ACHN (cell line): ENCODE data around the gene COQ7.

Experiments used
- DNase-seq: peaks from one replicate; pipeline ENCODE4 v3.0.0-alpha.2; 2015
- in situ Hi-C: cut with HindIII; loops from 2 replicates; pipeline ENCODE4 v1.10.0; 2017; ENCODE audit warnings: low sequenced_read_pairs, low pct_ligation_motif_present, low pct_unique_long_range_greater_than_20kb

The COQ7 gene

DNA sequence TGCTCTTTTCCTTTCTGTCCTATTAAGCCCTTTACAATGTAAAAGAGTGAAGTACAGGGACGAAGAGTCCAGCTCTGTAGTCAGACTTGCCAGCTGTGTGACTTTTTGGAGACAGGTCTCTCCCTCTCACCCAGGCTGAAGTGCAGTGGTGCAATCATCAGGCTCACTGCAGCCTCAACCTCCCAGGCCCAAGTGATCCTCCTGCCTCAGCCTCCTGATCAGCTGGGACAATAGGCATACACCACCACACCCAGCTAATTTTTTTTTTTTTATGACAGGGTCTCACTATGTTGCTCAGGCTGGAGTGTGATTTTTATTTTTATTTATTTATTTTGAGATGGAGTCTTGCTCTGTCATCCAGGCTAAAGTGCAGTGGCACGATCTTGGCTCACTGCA lies 39.2 kb downstream of the COQ7 start:
- in situ Hi-C loops = no loop called here
- DNase-seq = no peak

DNA sequence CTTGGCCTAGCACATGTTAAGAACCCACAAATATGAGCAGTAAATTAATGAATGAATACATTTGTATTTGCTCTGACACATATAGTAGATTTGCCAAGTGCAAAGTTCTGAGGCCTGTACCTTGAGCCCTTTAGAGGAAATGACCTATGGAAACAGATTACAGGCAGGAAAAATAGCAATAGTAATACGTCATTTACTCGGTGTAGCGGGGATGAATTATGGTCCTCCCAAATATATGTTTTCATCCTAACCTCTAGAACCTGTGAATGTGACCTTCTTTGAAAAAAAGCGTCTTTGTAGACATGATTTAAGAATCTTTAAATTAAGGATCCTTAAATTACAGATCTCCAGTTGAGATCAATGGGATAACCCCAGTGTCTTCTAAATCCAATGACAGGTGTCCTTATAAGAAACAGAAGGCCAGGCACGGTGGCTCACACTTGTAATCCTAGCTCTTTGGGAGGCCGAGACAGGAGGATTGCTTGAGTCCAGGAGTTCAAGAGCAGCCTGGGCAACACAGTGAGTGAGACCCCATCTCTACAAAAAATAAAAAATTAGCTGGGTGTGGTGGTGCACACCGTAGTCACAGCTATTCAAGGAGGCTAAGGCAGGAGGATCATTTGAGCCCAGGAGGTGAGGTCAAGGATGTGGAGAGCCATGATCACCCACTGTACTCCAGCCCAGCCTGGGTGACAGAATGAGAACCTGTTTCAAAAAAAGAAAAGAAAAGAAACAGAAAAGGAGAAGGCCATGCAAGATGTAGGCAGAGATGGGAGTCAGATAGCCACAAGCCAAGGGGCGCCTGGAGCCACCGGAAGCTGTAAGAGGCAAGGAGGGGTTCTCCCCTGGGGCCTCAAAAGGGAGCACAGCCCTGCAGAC lies 41.2 kb downstream of the COQ7 start:
- no peak for DNase-seq
- in situ Hi-C loops = no loop called here

- in situ Hi-C loops = no loop called here
These were observed 41.9 kb downstream of the COQ7 start for GRCh38 chr16:19109288-19109664.

GRCh38 chr16:19110537-19111360 lies 43.3 kb downstream of the COQ7 start:
- in situ Hi-C loops = no loop called here

More at GRCh38 chr16:19109288-19109664, 41.9 kb downstream of the COQ7 start:
- no peak for DNase-seq

DNA sequence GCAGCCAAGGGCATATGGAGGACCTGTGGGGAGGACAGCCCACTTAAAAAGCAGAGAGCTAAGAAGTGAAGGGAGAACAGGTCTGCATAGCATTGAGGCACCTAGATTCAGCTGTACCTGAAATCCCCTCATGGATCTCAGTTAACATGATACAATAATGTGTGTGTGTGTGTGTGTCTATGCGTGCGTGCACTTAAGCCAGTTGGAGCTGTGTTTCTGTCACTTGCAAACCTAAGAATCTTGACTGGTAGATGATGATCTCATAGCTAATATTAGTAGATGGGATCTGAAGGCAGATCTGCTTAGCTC lies 44.6 kb downstream of the COQ7 start:
- in situ Hi-C loops = no loop called here

More at GRCh38 chr16:19110537-19111360, 43.3 kb downstream of the COQ7 start:
- no peak for DNase-seq

DNA sequence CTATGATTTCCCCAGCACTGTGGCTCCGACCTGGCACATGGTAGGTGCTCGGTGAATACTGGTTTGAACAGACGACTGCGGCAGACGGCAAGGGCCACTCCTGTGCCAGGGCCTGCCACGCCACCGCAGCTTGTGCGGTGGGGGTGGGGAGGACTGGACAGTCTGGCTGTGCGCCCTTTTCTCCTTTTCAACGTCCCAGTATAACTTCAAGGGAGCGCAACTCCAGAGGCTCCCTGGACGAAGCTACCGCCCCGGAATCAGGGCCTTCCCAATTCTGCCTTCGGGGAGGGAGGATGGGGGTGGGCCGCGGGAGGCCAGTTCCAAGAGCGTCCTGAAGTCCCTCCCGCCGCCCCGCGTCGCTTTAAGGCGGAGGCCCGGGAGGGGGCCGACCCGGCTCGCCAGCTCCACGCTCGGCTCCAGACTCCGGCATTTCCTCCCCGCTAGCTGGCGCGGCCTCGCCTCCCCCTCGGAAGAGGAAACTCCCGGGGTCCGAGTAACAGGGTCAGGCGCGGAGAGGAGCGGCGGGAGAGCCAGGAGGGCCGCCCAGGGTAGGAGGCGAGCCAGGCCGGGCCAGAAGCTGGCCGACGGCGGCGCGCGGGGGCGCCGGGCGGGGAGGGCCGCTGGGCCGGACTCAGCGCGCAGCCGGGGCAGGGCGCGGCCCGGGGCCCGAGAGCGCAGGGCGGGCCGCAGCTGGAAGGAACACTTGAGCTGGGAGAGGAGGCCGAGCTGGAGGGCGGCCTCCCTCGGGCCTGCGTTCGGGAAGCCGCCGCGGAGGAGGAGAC lies 46.4 kb downstream of the COQ7 start, which contains the start of gene ITPRIPL2:
TSS of gene ITPRIPL2 (plus strand) at position 388 of the 782 bp plus-strand sequence. CDS start 498 bp downstream, outside the sequence.
- peak; percentile 92 for DNase-seq
- in situ Hi-C loops = no loop called here

More for the DNA sequence above, 44.6 kb downstream of the COQ7 start:
- no peak for DNase-seq

DNA sequence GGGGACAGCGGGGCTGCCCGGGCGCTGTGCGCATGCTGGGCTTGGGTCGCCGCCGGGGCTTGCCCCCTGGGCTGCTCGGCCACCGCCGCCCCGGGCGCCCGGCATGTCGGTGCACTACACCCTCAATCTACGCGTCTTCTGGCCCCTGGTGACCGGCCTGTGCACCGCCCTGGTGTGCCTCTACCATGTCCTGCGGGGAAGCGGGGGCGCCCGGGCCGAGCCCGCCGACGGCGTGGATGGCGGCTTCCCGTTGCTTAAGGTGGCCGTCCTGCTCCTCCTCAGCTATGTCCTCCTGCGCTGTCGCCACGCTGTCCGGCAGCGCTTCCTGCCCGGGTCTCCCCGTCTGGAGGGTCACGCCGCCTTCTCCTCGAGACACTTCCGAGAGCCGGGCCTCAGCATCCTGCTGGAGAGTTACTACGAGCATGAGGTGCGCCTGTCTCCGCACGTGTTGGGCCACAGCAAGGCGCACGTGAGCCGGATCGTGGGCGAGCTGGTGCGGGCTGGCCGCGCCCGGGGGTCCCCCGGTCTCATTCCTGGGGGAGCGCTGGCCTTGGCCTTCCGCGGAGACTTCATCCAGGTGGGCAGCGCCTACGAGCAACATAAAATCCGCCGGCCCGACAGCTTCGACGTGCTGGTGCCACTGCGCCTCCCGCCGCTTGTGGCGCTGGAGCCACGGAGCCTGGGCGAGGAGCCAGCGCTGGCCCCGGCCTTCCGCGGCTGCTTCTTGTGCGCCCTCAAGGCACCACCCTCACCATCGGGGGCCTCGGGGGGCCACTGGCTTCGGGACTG lies 47.1 kb downstream of the COQ7 start:
- in situ Hi-C loops = no loop called here
- peak; percentile 55 for DNase-seq

- in situ Hi-C loops = no loop called here
- DNase-seq = no peak
These were observed 48.0 kb downstream of the COQ7 start for GRCh38 chr16:19115148-19116021.

- no peak for DNase-seq
- in situ Hi-C loops = no loop called here
These were observed 49.5 kb downstream of the COQ7 start for GRCh38 chr16:19116711-19117449.

DNA sequence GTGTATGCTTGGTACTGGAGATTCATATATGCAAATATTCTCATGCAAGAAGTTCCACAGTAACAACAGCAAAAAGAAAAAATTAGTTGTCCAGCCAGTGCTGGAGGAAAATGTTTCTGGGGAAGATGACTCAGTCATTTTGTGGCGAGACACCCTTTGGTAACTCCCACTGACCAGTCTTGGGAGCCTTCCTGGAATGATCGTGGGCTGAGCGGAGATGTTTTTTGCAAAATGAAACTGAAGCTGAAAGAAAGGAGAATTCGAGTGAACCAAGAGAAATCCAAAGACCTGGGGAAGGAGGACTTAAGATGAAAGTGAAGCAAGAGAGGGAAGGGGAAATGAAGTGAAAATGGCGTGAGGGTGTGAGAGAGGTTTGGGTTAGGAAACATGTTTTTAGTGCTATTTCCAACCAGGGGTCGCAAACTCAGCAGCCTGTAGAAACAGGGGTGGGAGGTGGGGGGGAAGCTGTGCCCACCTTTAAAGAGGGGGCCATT lies 51.6 kb downstream of the COQ7 start:
- in situ Hi-C loops = no loop called here

GRCh38 chr16:19119564-19119963 lies 52.1 kb downstream of the COQ7 start:
- in situ Hi-C loops = no loop called here
- no peak for DNase-seq

More for the DNA sequence above, 51.6 kb downstream of the COQ7 start:
- peak; percentile 91 for DNase-seq

DNA sequence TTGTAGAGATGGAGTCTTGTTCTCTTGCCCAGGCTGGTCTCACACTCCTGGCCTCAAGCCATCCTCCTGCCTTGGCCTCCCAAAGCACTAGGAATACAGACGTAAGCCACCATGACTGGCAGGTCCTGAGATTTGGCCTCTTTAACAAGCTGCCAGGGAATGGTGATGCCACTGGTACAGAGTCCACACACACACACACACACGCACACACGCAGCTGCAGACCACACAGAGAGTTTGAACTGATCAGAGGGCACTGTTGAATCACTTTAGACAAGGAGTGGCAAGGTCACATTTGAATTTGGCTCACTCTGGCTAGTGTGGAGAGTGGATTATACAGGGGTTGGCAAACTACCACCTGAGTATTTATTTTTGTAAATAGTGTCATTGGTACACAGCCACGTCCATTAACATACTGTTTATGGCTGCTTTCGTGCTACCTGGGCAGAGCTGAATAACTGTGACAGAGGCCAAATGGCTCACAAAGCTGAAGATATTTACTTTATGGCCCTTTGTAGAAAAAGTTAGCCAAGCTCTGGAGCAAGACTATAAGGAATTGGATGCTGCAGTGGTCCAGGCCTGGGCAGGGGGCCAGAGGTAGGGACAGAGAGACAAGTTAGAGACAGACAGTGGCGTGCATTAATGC lies 56.2 kb downstream of the COQ7 start:
- in situ Hi-C loops = no loop called here
- DNase-seq = no peak

DNA sequence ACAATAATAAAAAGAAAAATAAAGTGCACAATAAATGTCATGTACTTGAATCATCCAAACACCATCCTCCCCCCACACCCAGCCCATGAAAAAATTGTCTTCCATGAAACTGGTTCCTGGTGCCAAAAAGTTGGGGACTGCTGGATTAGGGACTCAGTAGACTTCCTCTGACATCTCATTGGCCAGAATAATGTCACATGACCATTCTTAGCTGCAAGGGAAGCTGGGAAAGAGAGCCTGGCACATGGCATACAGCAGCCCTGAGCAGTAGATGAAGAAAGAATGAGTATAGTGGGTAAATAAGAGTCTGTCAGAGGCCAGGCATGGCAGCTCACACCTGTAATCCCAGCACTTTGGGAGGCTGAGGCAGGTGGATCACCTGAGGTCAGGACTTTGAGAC lies 58.9 kb downstream of the COQ7 start:
- in situ Hi-C loops = no loop called here
- DNase-seq = no peak

DNA sequence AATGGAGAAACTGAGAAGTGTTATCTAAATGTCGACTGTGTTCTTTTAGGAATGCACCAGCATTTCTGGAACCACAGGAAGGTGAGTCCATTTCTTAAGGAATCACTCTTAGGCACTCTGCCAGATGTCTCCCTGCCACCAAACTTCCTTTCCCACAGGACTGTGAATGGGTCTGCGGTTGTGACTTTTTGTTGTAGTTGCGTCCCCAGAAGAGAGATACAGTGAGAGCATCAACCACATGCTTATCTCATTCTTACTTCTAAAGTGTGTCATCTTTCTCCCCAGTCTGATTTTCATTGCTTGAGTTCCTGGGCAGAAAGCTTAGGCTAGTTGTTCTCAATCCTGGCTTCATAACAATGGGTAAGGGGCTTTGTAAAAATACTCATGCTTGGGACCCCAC lies 59.8 kb downstream of the COQ7 start:
- in situ Hi-C loops = no loop called here

DNA sequence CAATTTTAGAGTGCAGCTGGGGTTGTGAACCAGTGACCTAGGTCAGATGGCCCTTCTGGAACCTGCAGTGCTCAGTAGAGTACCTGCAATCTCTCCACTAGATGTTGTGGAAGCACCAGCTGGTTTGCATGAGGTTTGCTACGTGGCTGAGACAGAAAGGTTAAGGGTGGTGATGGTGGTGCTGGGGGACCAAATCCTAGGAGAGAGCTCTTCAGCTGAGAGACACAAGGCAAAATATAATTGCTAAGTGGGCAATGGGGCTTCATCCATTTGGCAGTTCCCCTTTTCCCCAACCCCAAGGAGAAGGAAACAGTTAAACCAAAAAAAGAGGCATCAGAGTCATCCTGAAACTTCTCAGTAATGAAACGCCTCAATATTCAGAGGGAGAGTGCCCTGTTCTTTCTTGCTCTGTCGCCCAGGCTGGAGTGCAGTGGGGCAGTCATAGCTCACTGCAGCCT lies 60.3 kb downstream of the COQ7 start:
- in situ Hi-C loops = no loop called here
- no peak for DNase-seq

More for the DNA sequence above, 59.8 kb downstream of the COQ7 start:
- DNase-seq = no peak
